Measurements from ENCODE around the gene MPPE1. TPM values are rescaled to one million over a fixed set of nuclear protein-coding genes. Genes with fewer than 3 reads are reported as not detected.

The MPPE1 gene
- polyA plus RNA-seq, 1 donor from 2014 or later: 53.4 TPM

GRCh38 chr18:11862468-11863137 is 45.5 kb downstream of the MPPE1 start:
- Histone ChIP-seq H3K4me2 (ENCODE audit: low read length) (no peak overlapping the region), H3K79me2 (replicated peaks; ENCODE audit: insufficient read depth, low read length) (no peaks in the 10 kb centered on the region), H3K27ac (ENCODE audit: low read length) (no peak overlapping the region), H3K9ac (ENCODE audit: low read length) (no peak overlapping the region), H3K9me2 (ENCODE audit: insufficient read depth, low read length) (no peaks in the 10 kb centered on the region), H3F3A (ENCODE audit: insufficient read depth, low read length, poor library complexity, severe bottlenecking) (no peaks in the 10 kb centered on the region), H3K36me3 (ENCODE audit: insufficient read depth, low read length) (no peaks in the 10 kb centered on the region), H3K27me3 (ENCODE audit: insufficient read depth, low read depth, low read length) (no peaks in the 10 kb centered on the region), H3K4me3 (ENCODE audit: low read length) (no peak overlapping the region), H4K20me1 (ENCODE audit: insufficient read depth) (no peaks in the 10 kb centered on the region), H2AFZ (ENCODE audit: low read depth, low read length) (no peak overlapping the region), H3K9me3 (ENCODE audit: low read length) (no peaks in the 10 kb centered on the region)
- TF ChIP-seq CTCF (IDR thresholded peaks at IDR 0.05; ENCODE audit: poor library complexity, severe bottlenecking): no peak
- no peak for TF ChIP-seq MXI1 (conservative IDR thresholded peaks at IDR 0.05; ENCODE audit: poor library complexity, severe bottlenecking)
- TF ChIP-seq RAD21 (conservative IDR thresholded peaks at IDR 0.05): no peak
- no peak for TF ChIP-seq POLR2AphosphoS5 (IDR thresholded peaks at IDR 0.05)
- no peak for TF ChIP-seq TAF1 (IDR thresholded peaks at IDR 0.05; ENCODE audit: low read depth)
- no peak for TF ChIP-seq EP300 (conservative IDR thresholded peaks at IDR 0.05; ENCODE audit: poor library complexity, severe bottlenecking)
- TF ChIP-seq EZH2 (IDR thresholded peaks at IDR 0.05; ENCODE audit: borderline replicate concordance, insufficient read depth, low read length, poor library complexity, severe bottlenecking): no peak
- TF ChIP-seq SMC3 (conservative IDR thresholded peaks at IDR 0.05; ENCODE audit: poor library complexity): no peak
- no peak for TF ChIP-seq REST (IDR thresholded peaks at IDR 0.05; ENCODE audit: borderline replicate concordance)

GRCh38 chr18:11861583-11862288 is 46.4 kb downstream of the MPPE1 start:
- Histone ChIP-seq H3K4me3 (ENCODE audit: low read length) (no peak overlapping the region), H2AFZ (ENCODE audit: low read depth, low read length) (no peak overlapping the region), H3K27ac (ENCODE audit: low read length) (no peak overlapping the region), H3K9me2 (ENCODE audit: insufficient read depth, low read length) (no peaks in the 10 kb centered on the region), H3K9ac (ENCODE audit: low read length) (no peak overlapping the region), H4K20me1 (ENCODE audit: insufficient read depth) (no peaks in the 10 kb centered on the region), H3K79me2 (replicated peaks; ENCODE audit: insufficient read depth, low read length) (no peaks in the 10 kb centered on the region), H3K9me3 (ENCODE audit: low read length) (no peaks in the 10 kb centered on the region), H3K4me2 (ENCODE audit: low read length) (no peak overlapping the region), H3K36me3 (ENCODE audit: insufficient read depth, low read length) (no peaks in the 10 kb centered on the region), H3K27me3 (ENCODE audit: insufficient read depth, low read depth, low read length) (no peaks in the 10 kb centered on the region), H3F3A (ENCODE audit: insufficient read depth, low read length, poor library complexity, severe bottlenecking) (no peaks in the 10 kb centered on the region)
- TF ChIP-seq POLR2AphosphoS5 (IDR thresholded peaks at IDR 0.05) (no peak), MXI1 (conservative IDR thresholded peaks at IDR 0.05; ENCODE audit: poor library complexity, severe bottlenecking) (no peak), CTCF (IDR thresholded peaks at IDR 0.05; ENCODE audit: poor library complexity, severe bottlenecking) (no peak), EZH2 (IDR thresholded peaks at IDR 0.05; ENCODE audit: borderline replicate concordance, insufficient read depth, low read length, poor library complexity, severe bottlenecking) (no peak), REST (IDR thresholded peaks at IDR 0.05; ENCODE audit: borderline replicate concordance) (no peak), TAF1 (IDR thresholded peaks at IDR 0.05; ENCODE audit: low read depth) (no peak), EP300 (conservative IDR thresholded peaks at IDR 0.05; ENCODE audit: poor library complexity, severe bottlenecking) (no peak), RAD21 (conservative IDR thresholded peaks at IDR 0.05) (no peak), SMC3 (conservative IDR thresholded peaks at IDR 0.05; ENCODE audit: poor library complexity) (no peak)
